HCT116 (cell line): ENCODE data around the gene SBSN. TPM values are rescaled to one million over a fixed set of nuclear protein-coding genes. Genes with fewer than 3 reads are reported as not detected.

ENCODE experiments used
- ATAC-seq: fragments of 200-7000 bp; cut with Tn5 transposase; 2 replicates; pipeline ENCODE4 v1.9.1; 2020; ENCODE audit warnings: mild to moderate bottlenecking, moderate library complexity
- BruUV-seq: library from RNA; stranded (reverse); fragments of 400-500 nt; replicated peaks from 2 replicates; lab custom pipeline; 2021; lab: Mats Ljungman, UMichigan
- CTCF ChIA-PET: fragments of 300-600 bp; sonication (Branson Sonifier 250); formaldehyde crosslinking; loops from one replicate; lab custom pipeline; 2021; ENCODE audit warnings: antibody characterized with exemption; lab: Charles Lee
- POLR2A ChIA-PET: fragments of 300-600, 350-600 bp; sonication (Branson Sonifier 250); formaldehyde crosslinking; loops from one replicate; lab custom pipeline; 2021; ENCODE audit warnings: antibody characterized with exemption; lab: Charles Lee
- RAD21 ChIA-PET, 2 experiments: fragments of 300-600 bp; sonication (Branson Sonifier 250); formaldehyde crosslinking; loops; one replicate each; lab custom pipeline; 2023; ENCODE audit warnings: low total read pairs in 2 of 2; ENCODE audit not compliant: uncharacterized antibody in 2 of 2, unreplicated experiment in 2 of 2, low non-redundant PET in 1 of 2; lab: Charles Lee
- DNase-seq: peaks from one replicate; pipeline ENCODE4 v3.0.0-alpha.2; 2010; ENCODE audit warnings: low read depth, low spot score
- H2AFZ ChIP-seq: fragments of 200-600 bp; shearing (Covaris generic), sonication (generic); 2 replicates; pipeline ENCODE4 v1.6.1; 2017; ENCODE audit warnings: low read depth, mixed run types, mixed read lengths, antibody characterized with exemption, low read length; ENCODE audit not compliant: poor library complexity, severe bottlenecking
- H3K27ac ChIP-seq: 2 replicates; pipeline ENCODE4 v1.5.1; 2012; ENCODE audit warnings: low read depth, low read length
- H3K27me3 ChIP-seq: fragments of 200-600 bp; sonication (generic); 2 replicates; pipeline ENCODE4 v1.6.1; 2016; ENCODE audit warnings: mixed run types, low read length, mixed read lengths; ENCODE audit not compliant: insufficient read depth
- H3K36me3 ChIP-seq, 2 experiments: fragments of 200-500 bp in 1 of 2; fragments of 200-600 bp in 1 of 2; sonication (Bioruptor generic) in 1 of 2; sonication (generic) in 1 of 2; 2 replicates each; pipeline versions ENCODE4 v1.5.1 to v1.6.1; 2014 to 2016; ENCODE audit warnings: low read length in 2 of 2, inconsistent platforms in 1 of 2, mixed read lengths in 1 of 2, mixed run types in 1 of 2; ENCODE audit not compliant: insufficient read depth in 2 of 2, control insufficient read depth in 1 of 2
- H3K4me1 ChIP-seq, 2 experiments: fragments of 200-600 bp in 1 of 2; sonication (generic) in 1 of 2; 2 replicates each; pipeline versions ENCODE4 v1.5.1 to v1.6.1; 2012 to 2017; ENCODE audit warnings: low read length in 2 of 2, inconsistent platforms in 1 of 2, mild to moderate bottlenecking in 1 of 2, mixed read lengths in 1 of 2, mixed run types in 1 of 2, moderate library complexity in 1 of 2; ENCODE audit not compliant: insufficient read depth in 2 of 2, control insufficient read depth in 1 of 2
- H3K4me2 ChIP-seq: fragments of 200-600 bp; sonication (generic); 2 replicates; pipeline ENCODE4 v1.6.1; 2017; ENCODE audit warnings: mixed run types, low read length, mixed read lengths
- H3K4me3 ChIP-seq, 2 experiments: fragments of 200-600 bp in 1 of 2; sonication (generic) in 1 of 2; replicated peaks in 1 of 2; 2 replicates each; pipeline ENCODE4 v1.5.1; 2011 to 2016; ENCODE audit warnings: low read length in 2 of 2, control low read depth in 1 of 2, low read depth in 1 of 2, mild to moderate bottlenecking in 1 of 2, mixed read lengths in 1 of 2, mixed run types in 1 of 2
- H3K79me2 ChIP-seq: fragments of 200-600 bp; sonication (generic); 2 replicates; pipeline ENCODE4 v1.6.1; 2017; ENCODE audit warnings: mild to moderate bottlenecking, mixed run types, low read length, moderate library complexity, mixed read lengths; ENCODE audit not compliant: insufficient read depth
- H3K9ac ChIP-seq: fragments of 200-600 bp; sonication (generic); 2 replicates; pipeline ENCODE4 v1.6.1; 2016; ENCODE audit warnings: low read length, mixed read lengths
- H3K9me2 ChIP-seq: fragments of 200-600 bp; sonication (generic), shearing (Covaris generic); 2 replicates; pipeline ENCODE4 v1.6.1; 2017; ENCODE audit warnings: mixed run types, mild to moderate bottlenecking, moderate library complexity; ENCODE audit not compliant: insufficient read depth
- H3K9me3 ChIP-seq, 2 experiments: fragments of 200-500 bp in 1 of 2; fragments of 200-600 bp in 1 of 2; sonication (Bioruptor generic) in 1 of 2; sonication (generic) in 1 of 2; 2 replicates each; pipeline ENCODE4 v1.6.1; 2014 to 2017; ENCODE audit warnings: low read length in 2 of 2, mixed read lengths in 2 of 2, inconsistent platforms in 1 of 2, low read depth in 1 of 2, mild to moderate bottlenecking in 1 of 2, mixed run types in 1 of 2, moderate library complexity in 1 of 2; ENCODE audit not compliant: control insufficient read depth in 1 of 2, insufficient read depth in 1 of 2
- H4K20me1 ChIP-seq: fragments of 200-600 bp; sonication (generic), shearing (Covaris generic); 2 replicates; pipeline ENCODE4 v1.6.1; 2017; ENCODE audit warnings: mixed run types, mild to moderate bottlenecking, moderate library complexity; ENCODE audit not compliant: insufficient read depth
- ATF3 ChIP-seq: IDR thresholded peaks from 2 replicates; pipeline ENCODE4 v1.6.1; 2012
- CBX3 ChIP-seq: IDR thresholded peaks from 2 replicates; pipeline ENCODE4 v1.6.1; 2012; ENCODE audit warnings: low read depth
- CEBPB ChIP-seq: IDR thresholded peaks from 2 replicates; pipeline ENCODE4 v1.6.1; 2012; ENCODE audit warnings: low read depth
- EZH2 ChIP-seq: fragments of 200-600 bp; sonication (generic); IDR thresholded peaks from 2 replicates; pipeline ENCODE4 v1.6.1; 2017; ENCODE audit warnings: antibody characterized with exemption, mixed run types
- EZH2phosphoT487 ChIP-seq: fragments of 200-600 bp; IDR thresholded peaks from 2 replicates; pipeline ENCODE4 v1.6.1; 2018; ENCODE audit warnings: antibody characterized with exemption, borderline replicate concordance
- FOSL1 ChIP-seq: IDR thresholded peaks from 2 replicates; pipeline ENCODE4 v1.6.1; 2012; ENCODE audit warnings: low read depth
- JUND ChIP-seq: IDR thresholded peaks from 2 replicates; pipeline ENCODE4 v1.6.1; 2012
- MAX ChIP-seq: IDR thresholded peaks from 2 replicates; pipeline ENCODE4 v1.6.1; 2012
- POLR2A ChIP-seq: IDR thresholded peaks from 2 replicates; pipeline ENCODE4 v1.7.0; 2011; ENCODE audit warnings: borderline replicate concordance; ENCODE audit not compliant: insufficient read depth, insufficient read length; ENCODE audit errors: extremely low read depth
- RAD21 ChIP-seq: IDR thresholded peaks from 2 replicates; pipeline ENCODE4 v1.6.1; 2012; ENCODE audit warnings: low read depth, mild to moderate bottlenecking
- REST ChIP-seq: IDR thresholded peaks from 2 replicates; pipeline ENCODE4 v1.6.1; 2012; ENCODE audit warnings: low read depth
- SIN3A ChIP-seq: IDR thresholded peaks from 2 replicates; pipeline ENCODE4 v1.6.1; 2012; ENCODE audit warnings: low read depth
- SP1 ChIP-seq: IDR thresholded peaks from 2 replicates; pipeline ENCODE4 v1.6.1; 2012; ENCODE audit warnings: low read depth
- SRF ChIP-seq: IDR thresholded peaks from 2 replicates; pipeline ENCODE4 v1.6.1; 2012; ENCODE audit warnings: low read depth
- TCF7L2 ChIP-seq: IDR thresholded peaks from 2 replicates; pipeline ENCODE4 v1.7.0; 2011; ENCODE audit warnings: borderline replicate concordance, inconsistent platforms; ENCODE audit not compliant: insufficient read depth, insufficient read length; ENCODE audit errors: extremely low read depth
- YY1 ChIP-seq: IDR thresholded peaks from 2 replicates; pipeline ENCODE4 v1.6.1; 2011; ENCODE audit warnings: low read length, low read depth, moderate library complexity, mild to moderate bottlenecking; ENCODE audit not compliant: insufficient replicate concordance; ENCODE audit errors: extremely low read depth
- ZBTB33 ChIP-seq: IDR thresholded peaks from 2 replicates; pipeline ENCODE4 v1.6.1; 2011; ENCODE audit warnings: mild to moderate bottlenecking, low read length, moderate library complexity; ENCODE audit not compliant: insufficient replicate concordance; ENCODE audit errors: extremely low read depth
- ZFX ChIP-seq: fragments of 450-650 bp; IDR thresholded peaks from 2 replicates; pipeline ENCODE4 v1.6.1; 2017
- ZNF274 ChIP-seq: fragments of 200-500 bp; sonication (Bioruptor generic); IDR thresholded peaks from 2 replicates; pipeline ENCODE4 v1.6.1; 2014; ENCODE audit warnings: mild to moderate bottlenecking, low read depth, low read length, inconsistent platforms
- intact Hi-C: fragments of 100-400 bp; cut with micrococcal nuclease; formaldehyde crosslinking; loops from 2 replicates; pipeline ENCODE4 v1.10.0; 2022
- total RNA-seq: library from RNA; stranded (reverse); gene quantifications from one replicate; pipeline ENCODE4 v1.2.1, GENCODE V29; 2021; ENCODE audit not compliant: unreplicated experiment

SBSN gene
- total RNA-seq, 1 experiment from 2014 or later, result 0.66 TPM

- no peak for TF ChIP-seq YY1
Observed at GRCh38 chr19:35487656-35488182, 40.4 kb downstream of the SBSN start (continued).

GRCh38 chr19:35486268-35486708 lies 41.8 kb downstream of the SBSN start:
- ATAC-seq, result no peak
- DNase-seq, result no peak
- RAD21 ChIA-PET, result no interaction called here
- no peaks in the 10 kb centered on the region for H3K9me2 ChIP-seq
- H3K27ac ChIP-seq, result no peak overlapping the region
- no peak overlapping the region for H3K4me3 ChIP-seq
- no peaks in the 10 kb centered on the region for H3K36me3 ChIP-seq
- CTCF ChIA-PET, result interaction anchor here (1.0 to 1.9 kb wide), 3 partner anchors 8 to 24 kb away, joined by 3 to 12 read pairs (median 4); no protein-coding TSS in a partner anchor
- H3K4me1 ChIP-seq, result no peaks in the 10 kb centered on the region
- POLR2A ChIA-PET, result interaction anchor here (0.7 kb wide), 1 partner anchor 23 kb away, joined by 3 read pairs; no protein-coding TSS in a partner anchor
- H3K9me3 ChIP-seq, result no peaks in the 10 kb centered on the region
- H2AFZ ChIP-seq, result no peak overlapping the region
- peaks cover 9% of the 10 kb centered on the region for H3K27me3 ChIP-seq
- H4K20me1 ChIP-seq, result no peaks in the 10 kb centered on the region
- intact Hi-C loops, result no loop called here
- TF ChIP-seq SRF (no peak), CBX3 (no peak), TCF7L2 (no peak), ATF3 (no peak), ZFX (no peak), EZH2phosphoT487 (no peak), RAD21 (no peak), JUND (no peak), YY1 (no peak), CEBPB (no peak), MAX (no peak), ZNF274 (no peak), SIN3A (no peak), POLR2A (no peak), ZBTB33 (no peak), SP1 (no peak), EZH2 (no peak), FOSL1 (no peak), REST (no peak)
- TF ChIP-seq, all 23 proteins: peak for 0
- H3K4me2 ChIP-seq, result no peak overlapping the region
- no peaks in the 10 kb centered on the region for H3K79me2 ChIP-seq
- no TSS peak for BruUV-seq
- no peak overlapping the region for H3K9ac ChIP-seq
